SH-SY5Y (cell line): ENCODE results near the gene FASTKD3.

Experiments used
- GATA2 ChIP-seq: IDR thresholded peaks from 2 replicates; pipeline ENCODE4 v1.6.1; 2011; ENCODE audit warnings: mild to moderate bottlenecking, low read depth, low read length
- GATA3 ChIP-seq: IDR thresholded peaks from 2 replicates; pipeline ENCODE4 v1.6.1; 2011; ENCODE audit warnings: low read depth, mild to moderate bottlenecking, low read length, moderate library complexity

FASTKD3 gene

GRCh38 chr5:7868773-7869473, at the start of gene FASTKD3, which contains the start of gene MTRR:
Gene FASTKD3, minus strand, starts transcription at chr5:7869031. Its CDS starts 948 bp downstream, at chr5:7868083.
Gene MTRR, plus strand, starts transcription at chr5:7869148. Its CDS starts 1,647 bp downstream, at chr5:7870795.
- TF ChIP-seq GATA3 = no peak
- no peak for TF ChIP-seq GATA2

GRCh38 chr5:7917130-7918123, 48.6 kb upstream of the FASTKD3 start:
- TF ChIP-seq GATA3 (no peak), GATA2 (no peak)

- no peak for TF ChIP-seq GATA2
- no peak for TF ChIP-seq GATA3
Observed at GRCh38 chr5:7916171-7916804, 47.5 kb upstream of the FASTKD3 start.

GRCh38 chr5:7910738-7911428, 42.1 kb upstream of the FASTKD3 start:
- no peak for TF ChIP-seq GATA2
- TF ChIP-seq GATA3 = no peak

- TF ChIP-seq GATA3 = no peak
- no peak for TF ChIP-seq GATA2
Observed at GRCh38 chr5:7908317-7908716, 39.5 kb upstream of the FASTKD3 start.

GRCh38 chr5:7907612-7908011, 38.8 kb upstream of the FASTKD3 start:
- TF ChIP-seq GATA2 = no peak
- TF ChIP-seq GATA3 = no peak

- TF ChIP-seq GATA2 (no peak), GATA3 (no peak)
Observed at GRCh38 chr5:7904170-7904569, 35.3 kb upstream of the FASTKD3 start.

- TF ChIP-seq GATA2 = no peak
- no peak for TF ChIP-seq GATA3
Observed at GRCh38 chr5:7902666-7903625, 34.1 kb upstream of the FASTKD3 start.

GRCh38 chr5:7902201-7902600, 33.4 kb upstream of the FASTKD3 start:
- TF ChIP-seq GATA3 (no peak), GATA2 (no peak)

GRCh38 chr5:7897014-7897600, 28.3 kb upstream of the FASTKD3 start:
- no peak for TF ChIP-seq GATA2
- TF ChIP-seq GATA3 = no peak

GRCh38 chr5:7894860-7895259, 26.0 kb upstream of the FASTKD3 start:
- TF ChIP-seq GATA2 = no peak
- no peak for TF ChIP-seq GATA3

- no peak for TF ChIP-seq GATA2
- no peak for TF ChIP-seq GATA3
Observed at GRCh38 chr5:7894439-7894838, 25.6 kb upstream of the FASTKD3 start.

GRCh38 chr5:7888901-7889300, 20.1 kb upstream of the FASTKD3 start:
- TF ChIP-seq GATA2 (no peak), GATA3 (no peak)

- TF ChIP-seq GATA3 = no peak
- no peak for TF ChIP-seq GATA2
Observed at GRCh38 chr5:7886849-7887475, 18.1 kb upstream of the FASTKD3 start.
